SIG-M5 treated with dmso at 0.1 percent for 504 hours (cell line): ENCODE data around the gene AGPS.
"Not testable (repeated sequence)": the region's sequence is repeated elsewhere in the genome, so short reads cannot be mapped to it uniquely, and the experiment has no call there.

Experiments
- DNase-seq: peaks from one replicate; lab custom pipeline; 2025; ENCODE audit not compliant: unreplicated experiment; lab: John Stamatoyannopoulos, UW

Gene AGPS

DNA sequence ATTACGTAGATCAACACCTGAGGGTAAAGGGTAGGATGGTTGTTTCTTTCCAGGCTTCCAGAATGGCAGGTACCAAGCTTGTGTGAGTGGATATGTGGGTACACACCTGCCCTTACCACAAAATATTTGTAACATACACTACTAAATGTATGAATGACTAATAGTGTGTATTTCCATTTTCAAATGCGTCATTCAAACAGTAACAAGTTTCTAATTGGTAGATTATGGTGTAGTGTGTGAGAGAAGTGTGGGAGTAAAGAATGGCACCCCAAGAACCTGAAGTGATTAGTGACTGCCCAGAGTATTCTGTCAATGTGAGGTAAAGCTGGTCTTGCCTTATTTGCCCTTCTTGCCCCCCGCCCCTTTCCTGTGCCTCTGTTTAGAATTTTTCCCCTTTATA lies 21.1 kb downstream of the AGPS start:
- no peak for DNase-seq

- DNase-seq, result no peak
Measured at GRCh38 chr2:177419274-177419673, 26.7 kb downstream of the AGPS start.

DNA sequence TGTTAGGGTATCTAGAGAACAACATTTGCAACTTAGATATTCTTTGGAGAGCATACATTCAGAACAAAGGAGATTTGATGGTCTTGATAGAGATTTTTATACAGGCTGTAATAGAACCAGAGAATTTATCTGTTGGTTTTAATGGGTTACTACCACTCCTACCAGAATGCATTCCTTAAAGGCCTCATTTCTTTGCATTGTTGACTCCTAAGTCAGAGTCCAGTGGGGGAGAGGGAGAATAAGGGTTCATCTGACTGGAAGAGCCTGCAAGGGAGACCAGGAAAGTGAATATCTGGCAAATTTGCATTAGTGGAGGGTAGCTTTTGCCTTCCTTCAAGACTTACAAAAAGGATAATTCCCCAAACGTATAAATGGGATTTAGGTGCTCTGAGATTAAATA lies 29.7 kb downstream of the AGPS start:
- no peak for DNase-seq

DNA sequence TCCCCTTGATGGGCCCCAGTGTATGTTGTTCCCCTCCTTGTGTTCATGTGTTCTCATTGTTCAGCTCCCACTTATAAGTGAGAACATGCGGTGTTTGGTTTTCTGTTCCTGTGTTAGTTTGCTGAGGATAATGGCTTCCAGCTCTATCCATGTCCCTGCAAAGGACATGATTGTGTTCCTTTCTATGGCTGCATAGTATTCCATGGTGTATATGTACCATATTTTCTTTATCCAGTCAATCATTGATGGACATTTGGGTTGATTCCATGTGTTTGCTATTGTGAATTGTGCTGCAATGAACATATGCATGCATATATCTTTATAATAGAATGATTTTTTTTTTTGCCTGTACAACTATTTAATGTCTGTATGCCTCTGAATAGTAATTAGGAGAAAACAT lies 31.5 kb downstream of the AGPS start:
- DNase-seq, result not testable (repeated sequence)

DNA sequence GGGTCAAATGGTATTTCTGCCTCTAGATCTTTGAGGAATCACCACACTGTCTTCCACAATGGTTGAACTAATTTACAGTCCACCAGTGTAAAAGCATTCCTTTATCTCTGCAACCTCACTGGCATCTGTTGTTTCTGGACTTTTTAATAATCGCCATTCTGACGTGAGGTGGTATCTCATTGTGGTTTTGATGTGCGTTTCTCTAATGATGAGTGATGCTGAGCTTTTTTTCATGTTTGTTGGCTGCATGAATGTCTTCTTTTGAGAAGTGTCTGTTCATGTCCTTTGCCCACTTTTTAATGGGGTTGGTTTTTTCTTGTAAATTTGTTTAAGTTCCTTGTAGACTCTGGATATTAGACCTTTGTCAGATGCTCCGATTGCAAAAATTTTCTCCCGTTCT lies 32.0 kb downstream of the AGPS start:
- not testable (repeated sequence) for DNase-seq

DNA sequence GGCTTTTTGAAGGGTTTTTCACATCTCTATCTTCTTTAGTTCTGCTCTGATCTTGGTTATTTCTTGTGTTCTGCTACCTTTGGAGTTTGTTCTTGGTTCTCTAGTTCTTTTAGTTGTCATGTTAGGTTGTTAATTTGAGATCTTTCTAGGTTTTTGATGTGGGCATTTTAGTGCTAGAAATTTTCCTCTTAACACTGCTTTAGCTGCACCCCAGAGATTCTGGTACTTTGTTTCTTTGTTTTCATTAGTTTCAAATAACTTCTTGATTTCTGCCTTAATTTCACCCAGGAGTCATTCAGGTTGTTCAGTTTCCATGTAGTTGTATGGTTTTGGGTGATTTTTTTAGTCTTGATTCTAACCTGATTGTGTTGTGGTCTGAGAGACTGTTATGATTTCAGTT lies 34.7 kb downstream of the AGPS start:
- DNase-seq, result no peak

- DNase-seq, result not testable (repeated sequence)
Measured at GRCh38 chr2:177427936-177428335, 35.4 kb downstream of the AGPS start.

GRCh38 chr2:177429688-177430325 lies 37.2 kb downstream of the AGPS start:
- no peak for DNase-seq

DNA sequence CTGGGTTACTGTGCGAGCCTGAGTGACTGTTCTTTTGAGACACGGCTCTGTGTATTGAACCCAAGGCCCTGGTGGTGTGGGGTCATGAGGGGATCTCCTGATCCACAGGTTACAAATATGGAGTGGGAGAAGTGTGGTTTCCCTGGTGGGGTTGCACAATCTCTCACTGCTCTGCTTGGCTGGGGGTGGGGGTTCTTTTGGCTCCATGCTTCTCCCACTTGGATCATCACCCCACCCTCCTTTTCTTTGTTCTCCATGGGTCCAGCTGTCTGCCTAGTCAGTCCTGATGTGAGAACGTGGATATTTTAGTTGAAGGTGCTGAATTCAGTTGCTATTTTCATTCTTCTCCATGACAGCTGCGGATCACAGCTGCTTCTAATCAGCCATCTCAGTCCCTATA lies 37.8 kb downstream of the AGPS start:
- no peak for DNase-seq

DNA sequence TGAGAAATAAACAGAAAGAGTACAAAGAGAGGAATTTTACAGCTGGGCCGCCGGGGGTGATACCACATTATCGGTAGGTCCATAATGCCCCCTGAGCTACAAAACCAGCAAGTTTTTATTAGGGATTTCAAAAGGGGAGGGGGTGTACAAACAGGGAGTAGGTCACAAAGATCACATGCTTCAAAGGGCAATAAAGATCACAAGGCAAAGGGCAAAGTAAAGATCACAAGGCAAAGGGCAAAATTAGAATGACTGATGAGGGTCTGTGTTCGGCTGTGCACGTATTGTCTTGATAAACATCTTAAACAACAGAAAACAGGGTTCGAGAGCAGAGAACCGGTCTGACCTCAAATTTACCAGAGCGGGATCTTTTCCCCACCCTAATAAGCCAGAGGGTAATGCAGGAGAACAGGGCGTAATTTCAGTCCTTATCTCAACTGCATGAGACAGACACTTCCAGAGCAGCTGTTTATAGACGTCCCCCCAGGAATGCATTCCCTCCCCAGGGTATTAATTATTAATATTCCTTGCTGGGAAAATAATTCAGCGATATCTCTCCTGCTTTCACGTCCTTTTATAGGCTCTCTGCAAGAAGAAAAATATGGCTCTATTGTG lies 38.6 kb downstream of the AGPS start:
- DNase-seq, result not testable (repeated sequence)

DNA sequence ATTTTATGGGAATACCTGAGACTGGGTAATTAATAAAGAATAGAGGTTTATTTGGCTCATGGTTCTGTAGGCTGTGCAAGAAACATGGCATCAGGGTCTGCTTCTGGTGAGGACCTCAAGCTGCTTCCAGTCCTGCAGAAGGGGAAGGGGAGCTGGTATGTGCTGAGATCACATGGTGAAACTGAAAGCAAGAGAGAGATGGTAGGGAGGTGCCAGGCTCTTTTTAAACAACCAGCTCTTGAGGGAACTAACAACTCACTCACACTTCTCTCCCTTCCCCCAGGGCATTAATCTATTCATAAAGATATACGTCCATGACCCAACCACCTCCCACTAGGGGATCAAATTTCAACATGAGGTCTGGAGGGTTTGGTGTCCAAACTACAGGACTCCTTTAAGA lies 40.1 kb downstream of the AGPS start:
- DNase-seq, result no peak

DNA sequence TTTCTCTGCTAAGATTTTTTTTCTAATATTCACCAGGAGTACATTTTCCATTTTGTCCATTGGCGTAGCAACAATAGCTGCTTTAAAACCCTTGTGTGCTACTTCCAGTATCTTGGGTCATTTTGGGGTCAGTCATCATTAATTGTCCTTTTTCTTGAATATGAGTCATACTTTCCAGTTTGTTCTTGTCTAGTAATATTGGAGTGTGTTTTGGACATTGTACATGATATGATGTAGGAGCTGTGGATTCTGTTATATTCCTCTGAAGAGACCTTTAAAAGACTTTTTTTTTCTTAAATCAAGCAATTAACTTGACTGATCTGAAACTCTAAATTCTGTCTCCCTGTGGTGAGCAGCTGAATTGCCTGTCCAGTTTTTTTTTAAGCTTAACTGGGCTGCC lies 40.8 kb downstream of the AGPS start:
- peak; percentile 3 for DNase-seq

GRCh38 chr2:177434475-177434874 lies 41.9 kb downstream of the AGPS start:
- no peak for DNase-seq

DNA sequence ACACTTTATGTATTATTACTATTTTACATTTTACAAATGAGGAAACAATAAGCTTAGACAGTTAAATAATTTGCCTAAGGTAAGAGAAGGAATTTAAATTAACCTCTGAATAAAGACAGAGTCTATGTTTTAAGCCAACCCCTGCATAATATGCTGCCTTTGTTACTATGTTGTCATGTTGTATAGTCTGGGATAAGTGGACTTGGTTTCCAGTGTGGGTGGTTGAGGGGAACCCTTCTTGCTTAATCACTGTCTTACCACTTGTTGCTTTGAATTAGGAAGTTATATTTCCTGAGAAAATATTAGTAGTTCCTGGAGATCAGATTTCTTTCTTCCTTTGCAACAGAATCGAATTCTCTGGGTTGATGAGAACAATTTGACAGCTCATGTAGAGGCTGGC lies 52.6 kb downstream of the AGPS start:
- no peak for DNase-seq

GRCh38 chr2:177448031-177448430 lies 55.5 kb downstream of the AGPS start:
- no peak for DNase-seq

- no peak for DNase-seq
Measured at GRCh38 chr2:177449159-177449558, 56.6 kb downstream of the AGPS start.

DNA sequence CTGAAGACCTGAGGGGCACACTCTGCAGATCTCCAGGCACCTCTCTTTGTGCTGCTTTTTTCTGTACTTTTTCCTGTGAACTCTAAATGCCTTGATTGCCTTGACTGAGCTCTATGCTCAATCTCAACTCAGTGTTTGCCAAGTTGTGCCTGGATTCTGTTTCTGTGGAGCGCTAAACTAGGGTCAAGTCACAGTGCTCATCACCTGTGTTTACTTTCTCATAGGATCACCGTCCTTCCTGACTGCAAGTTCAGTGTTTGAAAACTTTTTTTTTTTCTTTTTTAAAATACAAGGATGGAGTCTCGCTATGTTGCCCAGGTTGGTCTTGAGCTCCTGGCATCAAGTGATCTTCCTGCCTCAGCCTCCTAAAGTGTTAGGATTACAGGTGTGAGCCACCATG lies 62.6 kb downstream of the AGPS start:
- no peak for DNase-seq

- DNase-seq, result not testable (repeated sequence)
Measured at GRCh38 chr2:177459756-177460155, 67.2 kb downstream of the AGPS start.

DNA sequence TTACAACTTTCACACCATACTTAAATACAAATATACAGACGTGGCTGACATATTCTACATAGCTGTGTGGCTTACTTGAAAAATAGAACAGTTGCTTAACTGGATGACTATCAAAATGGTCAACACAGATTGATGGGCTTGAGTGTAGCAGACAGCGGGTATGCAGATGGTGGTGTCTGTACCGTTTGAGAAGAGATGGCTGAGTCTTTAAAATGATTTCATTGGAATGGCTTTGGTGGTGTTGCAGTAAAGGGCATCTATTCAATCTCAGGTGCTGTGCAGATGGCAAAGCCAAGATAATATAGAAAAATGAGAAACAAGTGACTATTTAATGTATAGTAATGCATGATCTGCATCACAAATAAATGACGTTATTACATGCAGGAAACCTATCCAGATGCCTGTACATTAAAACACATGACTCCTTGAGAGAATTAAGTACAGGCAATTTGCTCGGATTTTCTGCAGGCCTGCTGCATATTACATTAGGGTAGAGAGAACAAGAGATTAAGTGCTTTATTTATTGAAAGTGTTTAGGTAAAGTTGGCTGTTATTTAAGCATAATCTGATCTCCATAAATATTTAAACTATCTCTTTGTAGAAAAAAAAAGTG lies 68.5 kb downstream of the AGPS start:
- no peak for DNase-seq

- DNase-seq, result no peak
Measured at GRCh38 chr2:177464549-177464948, 72.0 kb downstream of the AGPS start.

GRCh38 chr2:177465400-177466138 lies 73.0 kb downstream of the AGPS start:
- DNase-seq, result no peak
